HG03354 (cell line): ENCODE measurements around the gene STK32C.
A peak's percentile ranks its signal among the peaks of the same experiment; 100 is the strongest.
"Not testable (repeated sequence)": the region's sequence is repeated elsewhere in the genome, so short reads cannot be mapped to it uniquely, and the experiment has no call there.

Experiments
- ATAC-seq: cut with Tn5 transposase; IDR thresholded peaks from one replicate; pipeline ENCODE4 v1.9.1; 2021; ENCODE audit warnings: mild to moderate bottlenecking; ENCODE audit not compliant: unreplicated experiment, poor library complexity, severe bottlenecking

The STK32C gene

DNA sequence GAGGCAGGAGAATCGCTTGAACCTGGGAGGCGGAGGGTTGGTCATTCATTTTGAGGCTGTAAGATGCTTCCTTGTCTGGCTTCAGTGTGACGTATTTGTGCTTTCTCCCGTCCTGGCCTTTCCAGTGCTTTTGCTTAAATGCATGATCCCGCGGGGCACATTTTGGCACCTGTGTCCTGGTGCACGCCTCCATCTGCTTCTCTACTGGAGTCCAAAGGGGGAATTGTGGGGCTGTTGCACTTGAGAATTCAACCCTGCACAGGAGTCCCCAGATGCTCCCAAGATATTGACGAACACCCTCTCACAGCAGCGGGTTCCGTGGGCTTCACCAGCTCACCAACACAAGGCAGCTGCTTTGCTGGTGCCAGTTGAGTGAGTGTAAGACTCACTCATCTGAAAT lies 14.0 kb upstream of the STK32C start:
- no peak for ATAC-seq

GRCh38 chr10:132320654-132321469 lies 13.1 kb upstream of the STK32C start:
- peak; percentile 8 for ATAC-seq

DNA sequence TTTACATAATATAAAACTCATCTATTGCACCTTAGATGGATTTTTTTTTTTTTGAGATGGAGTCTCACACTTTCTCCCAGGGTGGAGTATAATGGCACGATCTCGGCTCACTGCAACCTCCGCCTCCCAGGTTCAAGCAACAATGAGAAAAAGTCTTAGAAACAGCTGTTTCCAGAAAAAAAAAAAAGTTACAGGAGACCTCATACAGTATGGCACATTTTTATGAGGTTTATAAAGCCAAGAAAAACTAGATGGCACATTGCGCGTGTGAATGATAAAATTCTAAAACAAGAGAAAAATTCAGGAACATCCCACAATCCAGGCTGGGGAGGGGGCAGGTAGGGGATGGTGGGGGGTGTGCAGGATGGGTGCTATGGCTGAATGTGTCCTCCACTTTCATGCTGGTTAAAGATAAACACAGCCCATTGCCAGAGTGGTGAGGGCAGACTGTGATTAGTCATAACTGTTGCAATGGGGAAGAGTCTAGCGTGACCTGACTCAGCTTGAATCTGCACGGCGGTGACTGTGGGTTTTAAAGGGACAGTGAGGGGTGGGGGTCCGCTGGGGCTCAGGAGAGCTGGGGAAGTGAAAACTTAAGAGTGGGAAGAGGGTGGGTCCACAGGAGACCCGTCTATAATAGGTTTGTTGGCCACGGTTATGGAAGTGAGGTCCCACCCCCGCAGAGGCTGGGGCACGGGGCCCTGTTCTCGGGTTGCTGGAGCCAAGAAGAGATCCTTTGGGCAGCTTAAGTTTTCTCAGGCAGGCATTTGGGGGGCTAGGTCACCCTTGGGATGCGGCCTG lies 12.3 kb upstream of the STK32C start:
- peak; percentile 100 for ATAC-seq

GRCh38 chr10:132317477-132317876 lies 9.7 kb upstream of the STK32C start:
- not testable (repeated sequence) for ATAC-seq

- ATAC-seq, result no peak
These were observed 8.4 kb upstream of the STK32C start for GRCh38 chr10:132316133-132316532.

DNA sequence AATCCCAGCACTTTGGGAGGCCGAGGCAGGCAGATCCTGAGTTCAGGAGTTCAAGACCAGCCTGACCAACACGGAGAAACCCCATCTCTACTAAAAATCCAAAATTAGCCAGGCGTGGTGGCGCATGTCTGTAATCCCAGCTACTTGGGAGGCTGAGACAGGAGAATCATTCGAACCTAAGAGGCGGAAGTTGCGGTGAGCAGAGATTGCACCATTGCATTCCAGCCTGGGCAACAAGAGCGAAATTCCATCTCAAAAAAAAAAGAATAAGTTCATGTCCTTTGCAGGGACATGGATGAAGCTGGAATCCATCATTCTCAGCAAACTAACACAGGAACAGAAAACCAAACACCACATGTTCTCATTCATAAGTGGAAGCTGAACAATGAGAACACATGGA lies 7.1 kb upstream of the STK32C start:
- ATAC-seq, result not testable (repeated sequence)

DNA sequence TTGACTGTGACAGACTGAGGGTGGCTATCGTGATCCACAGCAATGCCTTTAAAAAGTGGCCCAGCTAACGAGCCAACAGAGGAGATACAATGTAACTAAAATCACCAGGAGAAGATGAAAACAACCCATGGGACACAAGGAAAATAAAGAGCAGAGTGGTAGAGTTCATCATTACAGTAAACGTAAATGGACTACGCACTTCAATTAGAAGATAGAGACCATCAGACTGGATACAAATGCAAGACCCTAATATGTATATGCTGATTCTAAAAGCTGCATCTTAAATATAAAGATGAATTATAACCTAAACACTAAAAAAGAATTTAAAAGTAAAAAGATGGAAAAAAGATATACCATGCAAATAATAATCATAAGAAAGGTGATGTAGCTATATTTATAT lies 6.6 kb upstream of the STK32C start:
- ATAC-seq, result no peak

- no peak for ATAC-seq
These were observed 6.1 kb upstream of the STK32C start for GRCh38 chr10:132313865-132314264.

GRCh38 chr10:132313305-132313704 lies 5.6 kb upstream of the STK32C start:
- no peak for ATAC-seq

DNA sequence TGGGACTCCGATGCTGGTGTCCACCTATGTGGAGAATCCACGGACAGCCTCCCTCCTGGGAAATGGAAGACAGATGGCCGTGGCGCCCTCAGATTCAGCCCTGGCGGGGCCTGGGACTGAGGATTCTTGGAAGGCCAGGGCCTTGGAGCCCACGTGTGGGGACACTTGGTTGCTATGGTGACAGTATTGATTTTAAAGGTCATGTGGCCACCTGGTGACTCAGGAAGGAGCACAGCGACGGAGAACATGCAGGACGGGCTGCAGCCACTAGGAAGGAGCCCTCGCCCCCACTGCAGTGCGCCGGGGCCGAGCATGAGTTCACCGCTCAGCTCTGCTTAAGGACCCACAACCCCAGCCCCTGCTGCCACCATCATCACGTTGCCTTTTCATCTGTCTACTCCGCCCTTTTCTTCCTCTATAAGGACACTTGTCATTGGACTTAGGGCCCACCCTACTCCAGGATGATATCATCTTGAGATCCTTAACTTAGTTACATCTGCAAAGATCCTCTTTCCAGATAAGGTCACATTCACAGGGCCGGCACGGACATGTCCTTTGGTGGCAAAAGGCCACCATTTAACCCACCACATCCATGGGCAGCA lies 3.7 kb upstream of the STK32C start:
- no peak for ATAC-seq

DNA sequence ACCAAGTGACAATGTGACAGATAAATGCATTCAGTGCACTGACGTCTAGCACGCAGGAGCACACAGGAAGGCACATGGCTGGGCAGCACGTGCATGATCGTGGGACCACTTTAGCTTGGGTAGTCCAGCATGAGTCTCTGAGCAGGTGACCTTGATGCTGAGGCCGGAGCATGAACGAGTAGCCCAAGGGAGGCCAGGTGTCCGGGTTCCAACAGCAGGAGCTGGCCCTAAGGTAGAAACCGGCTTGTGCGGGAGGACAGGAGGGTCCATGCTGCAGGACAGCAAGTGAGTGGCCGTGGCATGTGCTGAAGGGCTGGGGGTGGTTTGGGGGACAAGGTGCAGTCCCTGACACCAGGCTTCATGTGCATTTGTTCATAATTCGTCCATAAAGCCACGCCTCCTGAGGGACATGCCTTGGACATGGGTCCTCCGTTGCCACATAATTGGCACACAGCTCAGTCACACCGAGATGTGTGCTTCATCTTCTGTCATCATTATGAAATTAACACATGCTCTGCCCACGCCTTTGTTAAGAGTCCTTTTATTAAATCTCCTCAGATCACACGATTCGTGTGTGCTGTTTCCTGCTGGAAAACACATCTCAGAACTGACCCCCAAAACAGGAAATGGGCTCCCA lies 3.1 kb upstream of the STK32C start:
- no peak for ATAC-seq

- ATAC-seq, result no peak
These were observed 2.3 kb upstream of the STK32C start for GRCh38 chr10:132309879-132310591.

DNA sequence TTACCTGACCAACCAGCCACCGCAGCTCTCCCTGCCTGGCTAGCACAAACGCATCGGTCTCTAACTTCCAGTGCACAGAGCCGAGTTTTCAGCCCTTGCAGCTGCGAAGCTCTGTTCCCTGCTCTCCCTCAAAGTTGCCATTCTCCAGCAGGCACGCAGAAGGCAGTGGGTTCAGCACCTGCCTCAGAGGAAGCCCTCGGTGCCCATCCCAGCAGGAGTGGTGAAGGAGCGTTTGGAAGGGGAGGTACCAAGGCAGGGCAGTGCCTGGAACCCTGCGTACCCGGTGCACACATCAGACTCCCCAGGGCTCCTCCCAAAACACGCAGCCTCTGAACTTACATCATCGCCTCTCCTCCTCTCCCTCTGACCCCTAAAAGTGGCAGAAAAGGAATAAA lies 1.7 kb upstream of the STK32C start:
- ATAC-seq, result no peak

GRCh38 chr10:132308587-132309470 lies 1.1 kb upstream of the STK32C start:
- no peak for ATAC-seq

- ATAC-seq, result peak; percentile 24
These were observed 642 bp downstream of the STK32C start for GRCh38 chr10:132306864-132307751.

GRCh38 chr10:132306343-132306685 lies 1.4 kb downstream of the STK32C start:
- ATAC-seq, result no peak

- no peak for ATAC-seq
These were observed 2.0 kb downstream of the STK32C start for GRCh38 chr10:132305654-132306342.
